ENCODE results near the gene GNAS-AS1.

- TF ChIP-seq GATA2 (IDR thresholded peaks at IDR 0.05; ENCODE audit: low read depth, low read length) (no peak), GATA3 (IDR thresholded peaks at IDR 0.05; ENCODE audit: low read depth, low read length) (no peak)
Measured at GRCh38 chr20:58808271-58809046, 42.2 kb downstream of the GNAS-AS1 start.
